ELR (cell line): Measurements from ENCODE around the gene CDH5.
A peak's percentile ranks its signal among the peaks of the same experiment; 100 is the strongest.
"Not testable (repeated sequence)": the region's sequence is repeated elsewhere in the genome, so short reads cannot be mapped to it uniquely, and the experiment has no call there.

Source experiments
- DNase-seq: peaks from one replicate; pipeline ENCODE4 v3.0.0-alpha.2; 2015; ENCODE audit warnings: low read depth

The CDH5 gene, protein sequence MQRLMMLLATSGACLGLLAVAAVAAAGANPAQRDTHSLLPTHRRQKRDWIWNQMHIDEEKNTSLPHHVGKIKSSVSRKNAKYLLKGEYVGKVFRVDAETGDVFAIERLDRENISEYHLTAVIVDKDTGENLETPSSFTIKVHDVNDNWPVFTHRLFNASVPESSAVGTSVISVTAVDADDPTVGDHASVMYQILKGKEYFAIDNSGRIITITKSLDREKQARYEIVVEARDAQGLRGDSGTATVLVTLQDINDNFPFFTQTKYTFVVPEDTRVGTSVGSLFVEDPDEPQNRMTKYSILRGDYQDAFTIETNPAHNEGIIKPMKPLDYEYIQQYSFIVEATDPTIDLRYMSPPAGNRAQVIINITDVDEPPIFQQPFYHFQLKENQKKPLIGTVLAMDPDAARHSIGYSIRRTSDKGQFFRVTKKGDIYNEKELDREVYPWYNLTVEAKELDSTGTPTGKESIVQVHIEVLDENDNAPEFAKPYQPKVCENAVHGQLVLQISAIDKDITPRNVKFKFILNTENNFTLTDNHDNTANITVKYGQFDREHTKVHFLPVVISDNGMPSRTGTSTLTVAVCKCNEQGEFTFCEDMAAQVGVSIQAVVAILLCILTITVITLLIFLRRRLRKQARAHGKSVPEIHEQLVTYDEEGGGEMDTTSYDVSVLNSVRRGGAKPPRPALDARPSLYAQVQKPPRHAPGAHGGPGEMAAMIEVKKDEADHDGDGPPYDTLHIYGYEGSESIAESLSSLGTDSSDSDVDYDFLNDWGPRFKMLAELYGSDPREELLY

DNA sequence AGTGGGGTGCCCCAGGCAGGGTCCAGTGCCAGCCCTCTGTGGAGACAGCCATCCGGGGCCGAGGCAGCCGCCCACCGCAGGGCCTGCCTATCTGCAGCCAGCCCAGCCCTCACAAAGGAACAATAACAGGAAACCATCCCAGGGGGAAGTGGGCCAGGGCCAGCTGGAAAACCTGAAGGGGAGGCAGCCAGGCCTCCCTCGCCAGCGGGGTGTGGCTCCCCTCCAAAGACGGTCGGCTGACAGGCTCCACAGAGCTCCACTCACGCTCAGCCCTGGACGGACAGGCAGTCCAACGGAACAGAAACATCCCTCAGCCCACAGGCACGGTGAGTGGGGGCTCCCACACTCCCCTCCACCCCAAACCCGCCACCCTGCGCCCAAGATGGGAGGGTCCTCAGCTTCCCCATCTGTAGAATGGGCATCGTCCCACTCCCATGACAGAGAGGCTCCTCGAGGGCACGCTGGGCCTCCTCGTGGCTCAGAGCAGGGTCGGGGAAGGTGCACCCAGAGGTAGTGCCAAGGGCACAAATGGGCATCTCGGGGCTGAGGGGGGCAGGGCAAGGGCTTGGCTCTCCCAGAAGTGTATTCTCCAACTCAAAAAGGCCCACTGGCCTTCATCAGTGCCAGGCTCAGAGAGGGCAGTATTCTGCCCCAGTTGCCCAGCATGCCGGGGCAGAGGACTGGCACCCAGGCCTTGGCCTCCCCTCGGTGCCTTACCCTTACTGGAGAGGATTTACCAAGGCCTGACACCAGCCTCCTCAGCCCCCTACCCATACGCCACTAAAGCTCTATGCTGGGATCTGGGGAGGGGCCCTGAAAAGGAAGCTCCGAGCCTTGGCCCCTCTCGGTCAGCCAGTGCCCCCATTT is at the start of gene CDH5:
TSS of gene CDH5 (plus strand) at position 259 of the 867 bp plus-strand sequence. CDS start 12,647 bp downstream, outside the sequence.
- DNase-seq, result no peak

DNA sequence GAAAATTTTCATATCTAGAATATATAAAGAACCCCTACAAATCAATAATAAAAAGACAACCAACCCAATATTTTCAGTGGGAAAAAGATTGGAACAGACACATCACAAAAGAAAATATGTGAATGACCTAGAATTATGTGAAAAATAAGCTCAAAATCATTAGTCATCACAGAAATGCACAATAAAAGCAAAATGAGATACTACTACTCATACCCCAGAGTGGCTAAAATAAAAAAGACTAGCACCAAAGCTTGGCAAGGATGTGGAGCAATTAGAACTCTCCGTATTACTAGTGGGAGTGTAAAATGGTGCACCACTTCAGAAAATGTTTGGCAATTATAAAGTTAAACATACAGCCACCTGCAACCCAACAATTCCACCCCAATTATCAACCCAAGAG is 48.0 kb upstream of the CDH5 start:
- no peak for DNase-seq

DNA sequence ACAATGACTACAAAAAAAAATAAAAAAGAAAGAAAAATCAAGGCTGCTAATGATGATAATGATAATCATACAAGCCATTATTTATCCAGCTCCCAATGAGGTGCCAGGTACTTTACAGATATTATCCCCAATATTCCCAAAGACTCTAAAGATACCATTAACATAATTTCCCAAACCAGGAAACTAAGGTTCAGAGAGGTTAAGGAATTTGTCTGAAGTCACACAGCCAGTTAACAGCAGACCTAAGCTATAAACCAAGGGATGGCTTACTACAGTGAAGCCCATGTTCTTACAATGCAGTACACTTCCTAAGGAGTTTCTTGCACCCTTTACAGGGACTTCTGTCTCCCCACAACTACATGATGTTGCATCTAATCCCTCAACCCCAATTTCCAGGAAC is 45.7 kb upstream of the CDH5 start:
- no peak for DNase-seq

DNA sequence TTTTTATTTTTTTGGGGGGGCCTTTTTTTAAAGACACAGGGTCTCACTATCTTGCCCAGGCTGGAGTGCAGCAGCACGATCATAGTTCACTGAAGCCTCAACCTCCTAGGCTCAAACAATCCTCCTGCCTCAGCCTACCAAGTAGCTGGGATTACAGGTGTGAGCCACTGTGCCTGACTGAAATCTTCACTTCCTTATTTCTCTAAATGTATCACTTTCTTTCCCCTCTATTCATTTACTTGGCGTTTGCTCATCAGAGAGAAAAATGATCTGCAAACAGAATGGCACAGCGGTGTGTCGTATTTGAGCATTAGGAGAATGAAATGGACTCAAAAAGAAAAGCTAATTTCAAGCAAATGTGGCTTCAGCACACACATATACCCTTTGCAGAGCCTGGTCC is 44.3 kb upstream of the CDH5 start:
- no peak for DNase-seq

DNA sequence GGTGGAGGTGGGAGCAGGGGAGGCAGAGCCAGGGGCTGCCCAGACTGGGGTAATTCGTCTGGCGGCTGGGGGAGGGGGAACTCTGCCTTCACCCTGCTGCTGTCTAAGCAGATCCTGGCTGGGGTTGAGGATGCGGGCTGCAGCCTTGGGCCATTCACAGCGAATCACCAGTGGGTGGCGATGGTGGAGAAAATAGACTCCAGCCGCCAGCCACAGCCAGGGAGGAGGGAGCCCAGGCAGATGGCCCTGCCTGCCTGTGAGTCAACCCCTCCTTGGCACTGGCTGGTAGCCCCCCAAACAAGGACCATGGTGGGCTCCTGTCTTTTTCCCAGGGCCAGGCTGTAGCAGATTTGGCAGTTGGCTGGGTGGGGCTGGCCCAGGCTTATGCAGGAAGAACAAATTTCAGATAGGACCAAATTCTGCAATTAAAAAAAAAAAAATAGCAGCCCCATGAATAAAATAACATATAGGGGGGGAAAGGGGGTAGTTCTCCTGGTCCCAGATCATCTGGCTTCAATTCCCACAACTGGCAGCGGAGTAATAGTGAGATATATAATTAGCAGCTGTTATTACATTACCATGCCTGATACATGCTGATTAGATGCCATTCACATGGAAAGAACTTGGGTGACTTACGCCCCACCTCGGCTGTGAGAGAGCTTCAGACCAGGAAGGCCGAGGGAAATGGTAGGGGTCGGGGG is 41.5 kb upstream of the CDH5 start:
- DNase-seq, result peak; percentile 51

DNA sequence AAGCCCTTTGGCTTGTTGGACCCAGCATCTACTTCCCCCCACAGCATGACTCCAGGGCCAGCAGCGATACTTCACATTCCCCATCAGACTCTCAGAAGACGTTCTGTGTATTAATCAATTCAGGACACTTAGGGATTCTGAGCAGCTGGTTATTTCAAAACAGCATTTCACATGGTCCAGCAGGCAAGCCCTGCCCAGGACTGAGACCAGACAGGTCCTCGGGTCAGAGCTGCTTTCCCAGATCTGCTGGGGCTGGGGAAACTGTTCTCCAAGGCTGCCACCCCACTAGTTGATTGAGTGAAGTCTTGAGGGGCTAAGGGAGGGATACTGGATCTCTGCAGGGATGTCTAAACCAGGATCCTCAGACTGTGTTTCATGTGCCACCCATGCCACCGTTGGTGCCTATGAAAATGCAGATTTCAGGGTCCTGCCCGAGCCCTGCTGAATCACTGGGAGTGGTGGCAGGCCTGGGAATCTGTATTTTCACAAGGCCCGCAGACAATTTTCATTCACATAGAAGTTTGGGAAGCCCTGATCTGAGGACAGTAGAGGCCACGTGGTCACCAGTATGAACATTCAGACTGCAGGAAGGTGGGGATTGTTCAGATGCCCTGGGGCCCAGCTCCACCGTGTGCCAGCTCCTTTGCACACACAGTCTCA is 40.6 kb upstream of the CDH5 start:
- no peak for DNase-seq

DNA sequence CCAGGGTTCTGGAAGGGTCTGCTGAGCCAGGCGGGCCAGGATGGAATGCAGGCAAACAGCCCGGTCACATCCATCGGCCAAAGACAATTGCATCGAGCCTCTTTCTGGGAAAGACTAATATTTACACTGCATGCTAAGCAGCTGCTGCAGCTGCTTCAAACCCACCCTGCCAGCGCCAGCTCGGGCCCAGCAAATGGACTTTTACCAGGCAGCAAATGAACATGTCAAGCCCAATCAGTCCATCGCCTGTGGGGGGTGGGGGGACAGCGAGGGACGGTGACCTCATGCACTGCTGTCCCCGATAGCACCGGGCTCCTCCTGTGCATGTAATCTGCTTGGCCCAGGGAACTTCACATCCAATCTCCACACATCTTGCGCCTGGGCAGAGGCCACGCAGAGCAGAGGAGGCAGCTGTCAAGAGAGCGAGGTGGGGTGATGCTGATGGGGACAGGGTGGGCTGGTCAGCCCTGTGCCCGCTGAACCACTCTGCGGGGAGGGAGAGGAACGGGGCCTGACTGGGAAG is 39.4 kb upstream of the CDH5 start:
- DNase-seq, result no peak

DNA sequence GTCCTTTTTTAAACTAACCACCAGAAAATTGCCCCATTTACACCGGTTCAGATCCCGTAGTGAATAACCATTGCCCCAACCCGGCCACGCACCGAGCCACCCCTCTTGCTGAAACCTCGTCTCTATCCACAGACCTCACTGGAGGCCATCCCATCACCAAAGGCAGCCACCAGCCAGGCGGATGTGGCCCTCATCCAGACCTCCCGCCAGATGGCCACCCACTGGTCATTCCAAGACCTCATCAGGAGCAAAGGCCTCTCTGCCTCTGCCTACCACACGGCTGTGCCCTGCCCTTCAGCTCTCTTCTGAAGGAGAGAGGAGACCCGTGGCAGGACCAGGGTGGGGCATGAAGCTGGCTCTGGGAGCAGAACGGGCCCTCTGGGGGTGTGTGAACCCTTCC is 38.2 kb upstream of the CDH5 start:
- DNase-seq, result no peak

DNA sequence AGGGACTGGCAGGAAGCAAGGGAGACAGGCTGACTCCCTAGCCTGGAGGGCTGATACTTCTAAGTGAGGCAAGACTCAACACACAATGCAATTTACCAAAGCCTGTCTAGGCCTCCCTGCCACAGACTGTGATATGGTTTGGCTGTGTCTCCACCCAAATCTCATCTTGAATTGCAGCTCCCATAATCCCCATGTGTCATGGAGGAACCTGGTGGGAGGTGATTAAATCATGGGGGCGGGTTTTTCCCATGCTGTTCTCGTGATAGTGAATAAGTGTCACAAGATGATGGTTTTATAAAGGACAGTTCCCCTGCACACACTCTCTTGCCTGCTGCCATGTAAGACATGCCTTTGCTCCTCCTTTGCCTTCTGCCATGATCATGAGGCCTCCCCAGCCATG is 35.0 kb upstream of the CDH5 start:
- DNase-seq, result not testable (repeated sequence)

DNA sequence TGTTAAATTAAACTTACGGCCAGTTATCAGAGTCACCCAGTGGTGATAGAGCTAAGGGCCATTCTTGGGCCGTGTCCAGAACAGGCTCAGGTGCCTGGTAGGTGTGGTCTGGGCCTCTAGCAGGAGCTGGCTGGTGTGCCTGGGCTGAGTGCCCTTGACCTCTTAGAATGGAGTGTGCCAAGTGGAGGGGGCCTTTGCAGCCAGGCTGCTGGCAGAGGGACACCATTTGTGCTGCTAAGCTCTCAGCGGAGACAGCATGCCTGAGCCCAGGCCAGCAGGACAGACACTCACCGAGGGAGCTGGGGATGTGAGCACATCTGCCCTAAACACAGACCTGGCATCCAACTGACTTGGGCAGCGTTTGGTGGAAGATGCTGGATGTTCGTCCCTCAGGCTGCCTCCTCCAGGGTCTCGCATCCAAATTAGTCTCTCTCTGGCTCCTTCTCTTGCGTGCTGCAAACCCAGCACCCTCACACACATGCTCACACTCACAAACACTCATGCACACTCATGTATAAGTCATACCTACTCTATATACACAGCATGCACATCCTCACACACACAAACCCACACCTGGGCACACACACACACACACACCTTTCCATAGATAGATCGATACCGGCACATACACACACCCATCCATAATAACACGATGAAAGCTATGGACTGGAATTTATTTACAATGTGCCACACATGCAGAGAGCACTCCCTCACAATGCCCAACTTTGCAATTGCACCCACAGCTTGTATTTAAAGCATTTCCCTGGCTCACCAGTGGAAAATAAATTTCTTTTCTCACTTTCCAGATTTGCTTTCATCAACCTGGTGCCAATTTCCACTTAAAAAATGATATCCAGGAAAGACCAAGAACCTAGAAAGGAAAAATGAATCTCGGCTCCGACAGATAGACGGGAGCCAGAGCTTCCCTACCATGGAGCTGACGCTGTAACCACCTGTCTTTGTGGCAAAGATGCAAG is 33.6 kb upstream of the CDH5 start:
- no peak for DNase-seq

DNA sequence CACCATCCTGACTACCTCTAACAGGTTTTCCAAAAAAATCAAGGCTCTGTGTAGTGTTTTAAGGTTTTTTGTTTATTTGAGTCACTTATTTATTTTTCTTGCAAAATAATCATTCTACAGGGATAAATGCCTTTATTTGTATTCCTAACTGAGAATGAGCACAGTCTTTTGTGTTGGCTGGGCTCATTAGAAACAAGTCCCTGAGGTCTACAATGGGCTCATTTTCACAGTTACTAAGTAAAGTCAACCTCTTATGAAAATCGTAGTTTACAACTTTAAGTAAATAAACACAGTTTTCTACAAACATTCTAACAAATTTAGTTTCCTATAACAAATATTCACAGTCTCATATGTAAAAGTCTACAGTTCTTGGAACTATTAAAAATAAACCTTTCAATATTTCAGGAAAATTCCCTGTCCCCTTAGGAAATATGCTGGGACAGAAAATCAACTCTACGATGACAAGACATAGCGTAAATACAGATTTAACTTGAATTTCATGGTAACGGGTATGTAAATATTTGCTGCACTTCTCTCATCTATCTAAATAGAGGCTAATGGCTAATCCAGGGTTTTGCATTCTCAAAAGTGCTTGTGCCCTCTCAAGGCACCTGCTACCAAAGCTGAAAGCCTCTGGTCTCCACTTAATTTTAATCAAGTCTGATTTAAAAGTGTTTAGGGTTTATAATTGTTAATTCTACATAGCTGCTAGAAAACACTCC is 31.5 kb upstream of the CDH5 start:
- DNase-seq, result no peak

DNA sequence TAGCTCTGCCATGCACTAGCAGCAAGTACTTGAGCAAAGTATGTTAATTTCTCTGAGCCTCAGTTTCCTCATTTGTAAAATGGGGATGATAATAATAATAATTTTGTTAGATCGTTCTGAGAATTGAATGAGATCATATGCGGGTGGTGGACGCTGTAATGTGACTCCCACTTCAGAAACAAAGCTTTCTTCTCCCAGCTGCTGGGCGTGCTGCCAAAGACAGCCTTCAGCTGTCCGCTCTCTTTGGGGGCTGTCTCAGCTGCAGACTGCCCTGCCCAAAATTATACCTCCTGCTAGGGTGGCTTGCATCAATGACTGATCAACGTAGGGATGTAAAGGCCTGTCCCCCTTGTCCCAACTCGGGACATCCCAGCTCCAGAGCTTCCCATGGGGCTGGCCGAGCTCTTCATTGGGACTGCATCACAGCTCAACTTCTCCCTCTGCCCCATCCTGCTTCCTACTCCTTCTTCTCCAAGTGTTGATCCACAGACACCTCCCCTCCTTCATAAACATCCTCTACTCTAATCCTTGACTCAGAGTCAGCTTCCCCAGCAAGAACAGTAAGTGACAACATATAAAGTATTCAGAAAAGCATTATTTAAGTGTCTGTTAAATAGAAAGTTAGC is 30.7 kb upstream of the CDH5 start:
- DNase-seq, result peak; percentile 17

DNA sequence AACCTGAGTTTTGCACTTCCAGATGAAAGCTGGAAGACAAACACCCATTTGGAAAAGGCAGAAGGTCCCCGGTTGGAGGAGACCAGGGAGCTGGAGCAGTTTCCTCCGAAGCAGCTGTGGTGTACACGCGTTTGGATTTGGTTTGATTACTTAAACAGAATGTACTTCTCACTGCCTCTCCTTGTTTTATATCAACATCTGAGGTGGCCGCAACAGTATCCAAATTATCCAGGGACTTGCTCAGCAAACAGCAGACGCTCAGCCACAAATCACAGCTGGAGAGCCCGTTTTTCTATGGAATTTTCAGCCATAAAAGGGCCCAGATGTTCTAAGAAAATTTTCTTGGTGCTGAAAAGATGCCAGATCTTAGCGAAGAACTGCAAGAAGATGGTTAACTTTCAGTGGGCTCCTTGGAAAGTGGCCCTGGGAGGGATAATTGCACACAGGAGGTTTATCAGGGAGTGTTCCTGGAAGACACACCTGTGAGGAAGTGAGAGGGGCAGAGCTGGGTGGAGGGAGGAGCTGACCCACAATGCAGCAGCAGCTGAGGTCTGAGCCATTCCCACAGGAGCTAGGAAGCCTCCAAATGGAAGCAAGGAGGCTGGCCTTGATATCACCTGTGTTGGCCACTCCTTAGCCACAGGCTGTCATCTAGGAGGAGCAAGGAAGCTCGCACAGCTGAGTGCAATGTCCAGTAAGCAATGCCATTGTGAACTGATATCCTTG is 28.9 kb upstream of the CDH5 start:
- no peak for DNase-seq

DNA sequence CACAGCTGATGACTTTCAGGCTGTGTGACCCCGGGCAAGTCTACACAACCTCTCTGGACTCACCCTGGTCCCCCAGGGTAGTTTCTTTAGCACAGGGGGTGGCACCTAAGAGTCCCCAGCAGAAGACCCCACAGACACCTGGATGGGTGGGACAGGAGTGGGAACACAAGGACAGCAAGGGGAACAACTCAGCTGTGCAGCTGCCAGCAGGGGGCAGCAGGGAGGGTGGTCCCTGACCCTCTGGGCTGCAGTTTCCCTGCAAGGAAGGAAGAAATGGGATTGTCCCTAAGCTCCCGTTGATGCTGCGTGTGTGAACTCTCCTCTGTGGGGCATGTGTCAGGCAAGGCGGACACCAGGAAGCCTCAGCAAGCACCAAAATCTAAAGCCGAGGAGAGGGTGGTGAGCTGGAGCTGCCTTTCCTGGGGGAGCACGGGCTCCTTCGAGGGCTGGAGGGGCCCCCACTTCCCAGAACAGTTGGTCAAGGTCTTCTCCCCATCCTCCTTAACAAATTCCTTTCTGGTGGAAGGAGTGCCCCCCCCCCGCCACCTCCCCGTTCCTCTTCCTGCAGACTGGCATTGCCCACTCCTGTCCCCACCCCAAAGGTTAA is 24.1 kb upstream of the CDH5 start:
- DNase-seq, result peak; percentile 51

DNA sequence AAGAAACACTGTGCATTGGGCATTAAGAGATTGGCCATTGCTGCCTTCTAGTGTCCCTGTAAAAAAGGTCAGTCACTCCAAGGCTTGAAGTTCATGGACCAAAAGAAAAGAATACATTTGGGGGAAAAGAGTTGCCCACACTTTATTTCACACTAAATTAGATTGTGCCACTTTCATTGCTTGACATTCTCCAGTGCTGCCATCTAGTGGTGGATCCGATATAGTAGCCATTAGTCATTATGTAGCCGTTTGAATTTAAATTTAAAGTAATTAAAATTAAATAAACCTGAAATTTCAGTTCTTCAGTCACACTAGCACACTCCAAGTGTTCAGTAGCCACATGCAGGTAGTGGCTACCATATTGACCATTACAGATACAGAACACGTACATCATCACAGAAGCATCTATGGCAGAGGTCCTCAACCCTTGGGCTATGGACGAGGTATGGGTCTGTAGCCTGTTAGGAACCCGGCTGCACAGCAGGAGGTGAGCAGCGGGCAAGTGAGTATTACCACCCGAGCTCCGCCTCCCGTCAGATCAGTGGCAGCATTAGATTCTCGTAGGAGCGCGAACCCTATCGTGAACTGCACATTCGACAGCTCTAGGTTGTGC is 21.9 kb upstream of the CDH5 start:
- DNase-seq, result peak; percentile 72

DNA sequence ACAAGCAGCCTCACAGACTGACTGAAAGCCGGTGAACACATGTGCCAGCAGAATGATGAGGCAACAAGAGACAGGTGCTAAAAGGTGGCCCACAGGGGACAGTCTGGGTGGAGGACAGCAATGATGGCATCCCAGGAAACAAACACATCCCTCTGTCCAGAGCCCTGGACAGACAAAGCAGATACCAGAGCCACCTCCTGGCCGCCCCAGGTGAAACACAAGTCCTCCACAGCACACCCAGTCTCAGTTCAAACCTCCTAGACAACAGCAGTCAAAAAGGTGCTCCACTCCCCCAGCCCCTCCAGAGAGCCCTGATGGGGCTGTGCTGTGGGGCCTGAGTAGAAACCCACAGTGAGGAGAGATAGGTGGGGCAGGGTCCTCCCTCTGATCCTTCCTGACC is 20.3 kb upstream of the CDH5 start:
- DNase-seq, result no peak

DNA sequence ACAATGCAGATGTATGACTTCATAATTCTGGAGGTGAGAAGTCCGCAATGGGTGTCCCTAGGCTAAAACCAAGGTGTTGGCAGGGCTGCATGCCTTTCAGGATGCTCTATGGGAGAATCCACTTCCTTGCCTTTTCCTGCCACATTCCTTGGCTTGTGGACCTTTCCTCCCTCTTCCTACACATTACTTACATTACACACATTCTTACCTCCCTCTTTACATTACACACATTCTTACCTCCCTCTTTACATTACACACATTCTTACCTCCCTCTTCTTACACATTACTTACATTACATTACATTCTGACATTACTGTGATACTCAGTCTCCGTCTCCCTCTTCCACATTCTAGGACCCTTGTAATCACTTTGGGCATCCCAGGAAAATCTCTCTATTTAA is 14.2 kb upstream of the CDH5 start:
- no peak for DNase-seq
